MM.1S (cell line): ENCODE data around the gene CBFA2T3.

Experiments
- DNase-seq: peaks from one replicate; pipeline ENCODE4 v3.0.0-alpha.2; 2015
- H2AFZ ChIP-seq: fragments of 300-600 bp; sonication (generic); 2 replicates; pipeline ENCODE4 v1.6.0; 2016; ENCODE audit warnings: antibody characterized with exemption, low read length
- H3F3A ChIP-seq: fragments of 300-600 bp; sonication (generic); 2 replicates; pipeline ENCODE4 v1.6.1; 2016; ENCODE audit warnings: mild to moderate bottlenecking, antibody characterized with exemption, low read length, moderate library complexity, mixed read lengths; ENCODE audit not compliant: insufficient read depth
- H3K27ac ChIP-seq: fragments of 300-600 bp; sonication (generic); 2 replicates; pipeline ENCODE4 v1.5.1; 2016; ENCODE audit warnings: mild to moderate bottlenecking, low read length
- H3K27me3 ChIP-seq: fragments of 300-600 bp; sonication (generic); replicated peaks from 2 replicates; pipeline ENCODE4 v1.6.0; 2016; ENCODE audit warnings: low read length; ENCODE audit not compliant: insufficient read depth
- H3K36me3 ChIP-seq: fragments of 300-600 bp; sonication (generic); replicated peaks from 2 replicates; pipeline ENCODE4 v1.6.1; 2016; ENCODE audit warnings: mild to moderate bottlenecking, low read length, mixed read lengths; ENCODE audit not compliant: insufficient read depth
- H3K4me1 ChIP-seq: fragments of 300-600 bp; sonication (generic); 2 replicates; pipeline ENCODE4 v1.6.1; 2016; ENCODE audit warnings: low read length, mixed read lengths
- H3K4me2 ChIP-seq: fragments of 300-600 bp; sonication (generic); 2 replicates; pipeline ENCODE4 v1.6.0; 2016; ENCODE audit warnings: low read depth, low read length
- H3K4me3 ChIP-seq: fragments of 300-600 bp; sonication (generic); 2 replicates; pipeline ENCODE4 v1.5.1; 2016; ENCODE audit warnings: low read length, mixed read lengths
- H3K79me2 ChIP-seq: fragments of 300-600 bp; sonication (generic); 2 replicates; pipeline ENCODE4 v1.6.1; 2016; ENCODE audit warnings: mixed run types, low read length, mixed read lengths
- H3K9ac ChIP-seq: fragments of 300-600 bp; sonication (generic); 2 replicates; pipeline ENCODE4 v1.6.1; 2016; ENCODE audit warnings: low read length, mixed read lengths
- H3K9me2 ChIP-seq: fragments of 300-600 bp; sonication (generic); replicated peaks from 2 replicates; pipeline ENCODE4 v1.6.1; 2016; ENCODE audit warnings: mild to moderate bottlenecking, low read length, mixed read lengths; ENCODE audit not compliant: insufficient read depth
- H3K9me3 ChIP-seq: fragments of 300-600 bp; sonication (generic); replicated peaks from 2 replicates; pipeline ENCODE4 v1.6.1; 2016; ENCODE audit warnings: mild to moderate bottlenecking, low read length, mixed read lengths; ENCODE audit not compliant: insufficient read depth
- H4K20me1 ChIP-seq: fragments of 300-600 bp; sonication (generic); 2 replicates; pipeline ENCODE4 v1.6.1; 2016; ENCODE audit warnings: mild to moderate bottlenecking, low read length, moderate library complexity, mixed read lengths; ENCODE audit not compliant: insufficient read depth
- EZH2 ChIP-seq: fragments of 300-600 bp; sonication (generic); optimal IDR thresholded peaks from 2 replicates; pipeline ENCODE3; 2017; ENCODE audit warnings: low read depth, mild to moderate bottlenecking, antibody characterized with exemption, low read length, mixed read lengths
- EZH2phosphoT487 ChIP-seq: fragments of 300-600 bp; sonication (generic); IDR thresholded peaks from 2 replicates; pipeline ENCODE4 v1.6.1; 2018; ENCODE audit warnings: antibody characterized with exemption, low read length
- TF ChIP-seq, protein P1 (sequence below): fragments of 300-600 bp; sonication (generic); IDR thresholded peaks from 2 replicates; pipeline ENCODE4 v1.5.1; 2016; ENCODE audit warnings: antibody characterized with exemption, low read length, mixed read lengths

The CBFA2T3 gene

DNA sequence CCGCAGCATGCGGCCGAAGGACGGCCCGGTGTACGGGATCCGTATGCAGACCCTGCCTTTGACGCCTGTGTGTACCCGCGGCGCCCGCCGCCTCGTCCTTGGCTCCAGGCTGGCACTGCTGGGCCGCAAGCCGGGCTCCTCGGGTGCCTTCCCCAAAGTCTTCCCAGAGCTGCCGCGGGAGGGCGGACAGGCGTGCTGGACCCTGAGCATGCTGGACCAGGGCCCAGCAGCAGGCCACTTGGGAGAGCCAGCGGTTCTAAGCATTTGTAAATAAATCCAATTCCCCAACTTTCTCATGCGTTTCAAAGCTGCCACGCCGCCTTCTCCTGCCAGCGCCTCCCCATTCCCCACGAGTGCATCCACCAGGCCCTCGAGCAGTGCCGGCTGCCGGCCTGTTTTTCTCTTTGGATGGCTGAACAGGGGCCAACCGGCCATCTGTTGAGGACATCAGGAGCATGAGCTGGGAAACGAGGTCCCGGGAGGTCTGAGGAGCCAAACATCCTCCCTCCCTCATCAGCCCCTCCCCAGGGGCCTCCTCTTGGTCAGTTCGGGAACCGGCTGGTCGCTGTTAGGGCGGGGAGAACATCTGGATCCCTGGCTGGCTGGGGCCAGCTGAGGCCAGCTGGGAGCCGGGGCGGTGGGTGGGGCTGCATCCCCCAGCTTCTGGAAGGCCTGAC, 90.0 kb downstream of the CBFA2T3 start:
- no peaks in the 10 kb centered on the region for H4K20me1 ChIP-seq
- no peaks in the 10 kb centered on the region for H3K36me3 ChIP-seq
- H3K9ac ChIP-seq, result no peak overlapping the region
- H3K4me1 ChIP-seq, result no peaks in the 10 kb centered on the region
- no peak overlapping the region for H3K27ac ChIP-seq
- no peak for TF ChIP-seq EZH2
- TF ChIP-seq, protein P1, sequence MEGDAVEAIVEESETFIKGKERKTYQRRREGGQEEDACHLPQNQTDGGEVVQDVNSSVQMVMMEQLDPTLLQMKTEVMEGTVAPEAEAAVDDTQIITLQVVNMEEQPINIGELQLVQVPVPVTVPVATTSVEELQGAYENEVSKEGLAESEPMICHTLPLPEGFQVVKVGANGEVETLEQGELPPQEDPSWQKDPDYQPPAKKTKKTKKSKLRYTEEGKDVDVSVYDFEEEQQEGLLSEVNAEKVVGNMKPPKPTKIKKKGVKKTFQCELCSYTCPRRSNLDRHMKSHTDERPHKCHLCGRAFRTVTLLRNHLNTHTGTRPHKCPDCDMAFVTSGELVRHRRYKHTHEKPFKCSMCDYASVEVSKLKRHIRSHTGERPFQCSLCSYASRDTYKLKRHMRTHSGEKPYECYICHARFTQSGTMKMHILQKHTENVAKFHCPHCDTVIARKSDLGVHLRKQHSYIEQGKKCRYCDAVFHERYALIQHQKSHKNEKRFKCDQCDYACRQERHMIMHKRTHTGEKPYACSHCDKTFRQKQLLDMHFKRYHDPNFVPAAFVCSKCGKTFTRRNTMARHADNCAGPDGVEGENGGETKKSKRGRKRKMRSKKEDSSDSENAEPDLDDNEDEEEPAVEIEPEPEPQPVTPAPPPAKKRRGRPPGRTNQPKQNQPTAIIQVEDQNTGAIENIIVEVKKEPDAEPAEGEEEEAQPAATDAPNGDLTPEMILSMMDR, result no peak
- no peak for TF ChIP-seq EZH2phosphoT487
- H3K79me2 ChIP-seq, result no peaks in the 10 kb centered on the region
- no peaks in the 10 kb centered on the region for H3K9me3 ChIP-seq
- no peak overlapping the region for H3K4me3 ChIP-seq
- DNase-seq, result no peak
- no peaks in the 10 kb centered on the region for H3K9me2 ChIP-seq
- H3K4me2 ChIP-seq, result no peak overlapping the region
- no peaks in the 10 kb centered on the region for H3F3A ChIP-seq
- no peaks in the 10 kb centered on the region for H3K27me3 ChIP-seq
- no peak overlapping the region for H2AFZ ChIP-seq

DNA sequence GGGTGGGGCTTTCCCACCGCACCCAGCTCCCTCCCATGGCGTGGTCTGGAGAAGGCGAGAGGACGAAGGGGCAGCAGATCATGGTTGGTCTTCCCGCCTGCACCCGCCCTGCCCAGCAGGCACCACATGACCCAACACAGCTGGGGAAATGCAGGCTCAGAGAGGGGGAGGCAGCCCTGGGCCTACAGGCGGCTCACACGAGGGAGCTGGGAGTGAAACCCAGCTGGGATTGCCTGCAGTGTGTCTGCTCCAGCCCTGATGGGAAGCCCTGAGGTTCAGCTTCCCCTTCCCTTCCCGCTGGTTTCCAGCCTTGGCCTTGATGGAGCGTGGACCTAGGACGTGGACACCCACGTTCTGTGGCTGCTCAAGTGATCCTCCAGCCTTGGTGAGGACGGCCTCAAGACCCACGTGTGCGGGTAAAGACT, 90.6 kb downstream of the CBFA2T3 start:
- no peaks in the 10 kb centered on the region for H3K9me3 ChIP-seq
- H3F3A ChIP-seq, result no peaks in the 10 kb centered on the region
- no peaks in the 10 kb centered on the region for H4K20me1 ChIP-seq
- H3K9ac ChIP-seq, result no peak overlapping the region
- H2AFZ ChIP-seq, result no peak overlapping the region
- H3K4me2 ChIP-seq, result no peak overlapping the region
- H3K27ac ChIP-seq, result no peak overlapping the region
- no peaks in the 10 kb centered on the region for H3K36me3 ChIP-seq
- no peaks in the 10 kb centered on the region for H3K4me1 ChIP-seq
- no peaks in the 10 kb centered on the region for H3K27me3 ChIP-seq
- no peaks in the 10 kb centered on the region for H3K79me2 ChIP-seq
- H3K4me3 ChIP-seq, result no peak overlapping the region
- no peak for TF ChIP-seq EZH2phosphoT487
- TF ChIP-seq, protein P1, result no peak
- TF ChIP-seq EZH2, result no peak
- no peak for DNase-seq
- H3K9me2 ChIP-seq, result no peaks in the 10 kb centered on the region

DNA sequence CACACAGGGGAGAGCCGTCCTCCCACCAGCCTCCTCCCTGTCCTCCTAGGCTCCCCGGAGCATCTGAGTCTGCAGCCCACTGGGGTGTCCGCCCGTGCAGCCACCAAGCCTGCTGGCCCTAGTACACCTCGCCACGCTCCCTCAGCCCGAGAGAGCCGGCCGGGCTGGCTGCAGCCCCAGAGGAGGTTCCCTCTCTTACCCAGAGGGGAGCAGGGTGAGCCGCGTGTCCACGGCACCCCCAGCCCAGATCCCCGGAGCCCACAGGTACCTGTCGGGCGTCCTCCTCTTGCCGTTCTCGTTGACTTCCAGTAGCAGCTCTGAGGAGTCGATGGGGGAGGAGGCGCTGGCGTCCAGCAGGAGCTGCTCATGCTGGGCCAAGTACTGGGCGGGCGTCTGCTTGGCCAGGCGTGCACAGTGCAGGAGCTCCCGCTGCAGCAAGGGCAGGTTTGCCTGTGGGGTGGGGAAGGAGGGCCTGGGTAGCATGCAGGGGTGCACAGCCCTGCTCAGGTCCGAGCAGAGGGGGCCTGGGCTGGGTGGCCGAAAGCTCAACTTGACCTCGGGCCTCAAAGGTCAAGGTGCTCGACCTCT, 91.2 kb downstream of the CBFA2T3 start:
- Histone ChIP-seq H3K9me3 (no peaks in the 10 kb centered on the region), H3K9me2 (no peaks in the 10 kb centered on the region), H3K79me2 (no peaks in the 10 kb centered on the region), H2AFZ (no peak overlapping the region), H3K36me3 (no peaks in the 10 kb centered on the region), H3K4me3 (no peak overlapping the region), H4K20me1 (no peaks in the 10 kb centered on the region), H3K4me2 (no peak overlapping the region), H3K27me3 (no peaks in the 10 kb centered on the region), H3F3A (no peaks in the 10 kb centered on the region), H3K27ac (no peak overlapping the region), H3K4me1 (no peaks in the 10 kb centered on the region), H3K9ac (no peak overlapping the region)
- DNase-seq, result no peak
- TF ChIP-seq, protein P1, result no peak
- TF ChIP-seq EZH2phosphoT487 (no peak), EZH2 (no peak)
